NCI-H2081 treated with DMSO at 0.1 percent for 48 hours (cell line): ENCODE results near the gene FURIN.
"Not testable (repeated sequence)": the region's sequence is repeated elsewhere in the genome, so short reads cannot be mapped to it uniquely, and the experiment has no call there.

Source experiments
- DNase-seq: peaks from one replicate; lab custom pipeline; 2025; lab: John Stamatoyannopoulos, UW

Gene FURIN

GRCh38 chr15:90882781-90883525 is 14.6 kb downstream of the FURIN start:
- no peak for DNase-seq

GRCh38 chr15:90883526-90883975 is 15.2 kb downstream of the FURIN start:
- no peak for DNase-seq

GRCh38 chr15:90883976-90884718 is 15.8 kb downstream of the FURIN start, which contains the start of gene FES:
Gene FES, plus strand, starts transcription at chr15:90884504. Its CDS starts 542 bp downstream, at chr15:90885046.
- no peak for DNase-seq

GRCh38 chr15:90884719-90885431 is 16.5 kb downstream of the FURIN start:
- no peak for DNase-seq

- no peak for DNase-seq
Observed at GRCh38 chr15:90885432-90886290, 17.3 kb downstream of the FURIN start.

GRCh38 chr15:90886291-90886614 is 17.9 kb downstream of the FURIN start:
- DNase-seq = no peak

GRCh38 chr15:90887037-90887481 is 18.7 kb downstream of the FURIN start:
- DNase-seq = no peak

GRCh38 chr15:90889313-90889730 is 20.9 kb downstream of the FURIN start:
- no peak for DNase-seq

GRCh38 chr15:90889736-90890456 is 21.5 kb downstream of the FURIN start:
- no peak for DNase-seq

GRCh38 chr15:90890839-90891238 is 22.5 kb downstream of the FURIN start:
- DNase-seq = no peak

GRCh38 chr15:90891346-90891949 is 23.1 kb downstream of the FURIN start:
- no peak for DNase-seq

GRCh38 chr15:90892023-90892422 is 23.6 kb downstream of the FURIN start:
- no peak for DNase-seq

- no peak for DNase-seq
Observed at GRCh38 chr15:90892498-90893174, 24.2 kb downstream of the FURIN start.

GRCh38 chr15:90893175-90894090 is 25.0 kb downstream of the FURIN start:
- DNase-seq = no peak

- no peak for DNase-seq
Observed at GRCh38 chr15:90895571-90896117, 27.3 kb downstream of the FURIN start.

- not testable (repeated sequence) for DNase-seq
Observed at GRCh38 chr15:90897131-90897655, 28.8 kb downstream of the FURIN start.

GRCh38 chr15:90901175-90902039 is 33.0 kb downstream of the FURIN start:
- no peak for DNase-seq
